Endothelial cell of umbilical vein (primary cell): ENCODE results near the gene LRP5. TPM values are rescaled to one million over a fixed set of nuclear protein-coding genes. Genes with fewer than 3 reads are reported as not detected.

Source experiments
- BruUV-seq: library from RNA; stranded (reverse); fragments of 400-500 nt; replicated peaks from 2 replicates; lab custom pipeline; 2021; lab: Mats Ljungman, UMichigan
- CTCF ChIA-PET: fragments of 300-600, 350-600 bp; sonication (Branson Sonifier 250); formaldehyde crosslinking; loops from one replicate; lab custom pipeline; 2021; ENCODE audit warnings: antibody characterized with exemption, inconsistent platforms; lab: Charles Lee
- POLR2A ChIA-PET: fragments of 300-600, 350-600 bp; sonication (Branson Sonifier 250); formaldehyde crosslinking; loops from one replicate; lab custom pipeline; 2021; ENCODE audit warnings: antibody characterized with exemption, inconsistent platforms; lab: Charles Lee
- DNase-seq: peaks from one replicate; pipeline ENCODE4 v3.0.0-alpha.2; 2011; ENCODE audit warnings: low read depth, low spot score
- FAIRE-seq: peaks from 2 replicates; lab custom pipeline; 2011; peaks lifted over from hg19 to GRCh38; lab: Jason Lieb, UNC
- H2AFZ ChIP-seq: 2 replicates; pipeline ENCODE4 v1.6.0; 2012; ENCODE audit warnings: low read depth, low read length, control low read depth, inconsistent platforms
- H3K27ac ChIP-seq: 2 replicates; pipeline ENCODE4 v1.5.1; 2011; ENCODE audit warnings: low read depth, mild to moderate bottlenecking, control low read depth, low read length, moderate library complexity; ENCODE audit not compliant: insufficient read depth
- H3K27me3 ChIP-seq, 2 experiments: 2 replicates each; pipeline versions ENCODE4 v1.6.0 to v1.6.1; 2011; ENCODE audit warnings: low read length in 2 of 2, mixed read lengths in 1 of 2; ENCODE audit not compliant: control insufficient read depth in 2 of 2, insufficient read depth in 2 of 2
- H3K36me3 ChIP-seq, 2 experiments: 2 replicates in 1 of 2; 3 replicates in 1 of 2; pipeline ENCODE4 v1.5.1; 2011; ENCODE audit warnings: low read length in 2 of 2, mild to moderate bottlenecking in 1 of 2, moderate library complexity in 1 of 2; ENCODE audit not compliant: control insufficient read depth in 2 of 2, insufficient read depth in 2 of 2; ENCODE audit errors: extremely low read depth in 1 of 2
- H3K4me1 ChIP-seq: 3 replicates; pipeline ENCODE4 v1.5.1; 2011; ENCODE audit warnings: mild to moderate bottlenecking, low read length; ENCODE audit not compliant: control insufficient read depth, insufficient read depth; ENCODE audit errors: extremely low read depth
- H3K4me2 ChIP-seq: 2 replicates; pipeline ENCODE4 v1.6.1; 2011; ENCODE audit warnings: low read length, control low read depth, mixed read lengths; ENCODE audit not compliant: insufficient read depth
- H3K4me3 ChIP-seq, 3 experiments: fragments of 200-600 bp in 1 of 3; sonication (generic), shearing (Covaris generic) in 1 of 3; replicated peaks in 1 of 3; 2 replicates each; pipeline ENCODE4 v1.5.1; 2011 to 2016; ENCODE audit warnings: control low read depth in 3 of 3, low read length in 3 of 3, mild to moderate bottlenecking in 2 of 3, inconsistent platforms in 1 of 3, low read depth in 1 of 3, moderate library complexity in 1 of 3; ENCODE audit not compliant: insufficient read depth in 1 of 3
- H3K79me2 ChIP-seq: 2 replicates; pipeline ENCODE4 v1.6.0; 2012; ENCODE audit warnings: low read length, inconsistent platforms; ENCODE audit not compliant: control insufficient read depth, insufficient read depth
- H3K9ac ChIP-seq: replicated peaks from 2 replicates; pipeline ENCODE3; 2011; ENCODE audit warnings: low read length, control low read depth; ENCODE audit not compliant: insufficient read depth; ENCODE audit errors: extremely low read depth
- H3K9me1 ChIP-seq: replicated peaks from 3 replicates; pipeline ENCODE4 v1.6.0; 2011; ENCODE audit warnings: mild to moderate bottlenecking, low read length; ENCODE audit not compliant: control insufficient read depth, insufficient read depth; ENCODE audit errors: extremely low read depth
- H3K9me3 ChIP-seq: replicated peaks from 2 replicates; pipeline ENCODE4 v1.5.1; 2012; ENCODE audit warnings: low read length, inconsistent platforms; ENCODE audit not compliant: control insufficient read depth, insufficient read depth
- H4K20me1 ChIP-seq: replicated peaks from 2 replicates; pipeline ENCODE3; 2011; ENCODE audit warnings: mild to moderate bottlenecking, low read length; ENCODE audit not compliant: control insufficient read depth, insufficient read depth; ENCODE audit errors: extremely low read depth
- CTCF ChIP-seq, 2 donors: IDR thresholded peaks; 1 replicate in 1 of 2; 2 replicates in 1 of 2; pipeline ENCODE4 v1.5.1; 2011; ENCODE audit warnings: low read length in 2 of 2, mild to moderate bottlenecking in 2 of 2, moderate library complexity in 2 of 2, control low read depth in 1 of 2, inconsistent platforms in 1 of 2, low read depth in 1 of 2; ENCODE audit not compliant: insufficient read depth in 1 of 2; ENCODE audit errors: extremely low read depth in 1 of 2
- EZH2 ChIP-seq: IDR thresholded peaks from 2 replicates; pipeline ENCODE4 v1.6.1; 2012; ENCODE audit warnings: borderline replicate concordance, low read depth, mild to moderate bottlenecking, moderate library complexity, low read length, inconsistent platforms; ENCODE audit not compliant: severe bottlenecking
- FOS ChIP-seq: IDR thresholded peaks from 2 replicates; pipeline ENCODE4 v1.6.1; 2011; ENCODE audit warnings: mild to moderate bottlenecking, low read length, moderate library complexity, borderline replicate concordance; ENCODE audit not compliant: insufficient read depth
- GATA2 ChIP-seq: IDR thresholded peaks from 2 replicates; pipeline ENCODE4 v1.7.0; 2011; ENCODE audit warnings: low read depth, mild to moderate bottlenecking, moderate library complexity, mixed read lengths, low read length; ENCODE audit not compliant: insufficient read length, insufficient read depth
- JUN ChIP-seq: IDR thresholded peaks from 2 replicates; pipeline ENCODE4 v1.6.1; 2011; ENCODE audit warnings: borderline replicate concordance, low read depth; ENCODE audit not compliant: insufficient read length, insufficient read depth
- MAX ChIP-seq: IDR thresholded peaks from 2 replicates; pipeline ENCODE4 v1.6.1; 2011; ENCODE audit not compliant: insufficient read depth, insufficient read length
- MYC ChIP-seq: IDR thresholded peaks from one replicate; pipeline ENCODE4 v1.6.1; 2011; ENCODE audit warnings: mild to moderate bottlenecking, low read depth, low read length
- POLR2A ChIP-seq: IDR thresholded peaks from 2 replicates; pipeline ENCODE4 v1.6.1; 2012; ENCODE audit warnings: low read depth, mild to moderate bottlenecking, control low read depth, low read length
- POLR2AphosphoS5 ChIP-seq: IDR thresholded peaks from 2 replicates; pipeline ENCODE4 v1.6.1; 2012; ENCODE audit warnings: low read depth, mild to moderate bottlenecking, control low read depth, low read length, moderate library complexity; ENCODE audit not compliant: insufficient read depth
- dilution Hi-C: fragments of 300-500 bp; cut with MboI; formaldehyde crosslinking; loops from one replicate; pipeline ENCODE4 v1.15.0; 2019; ENCODE audit warnings: low sequenced_read_pairs; ENCODE audit not compliant: extremely low pct_ligation_motif_present
- intact Hi-C: fragments of 100-400 bp; cut with micrococcal nuclease; formaldehyde crosslinking; loops from one replicate; pipeline ENCODE4 v1.10.0; 2022
- polyA plus RNA-seq, 4 experiments: library from polyadenylated mRNA; depleted of rRNA in 3 of 4; stranded (reverse) in 3 of 4; unstranded in 1 of 4; fragments of >200 nt; gene quantifications; 2 replicates each; pipeline versions ENCODE4 v1.2.1 to v1.2.3, GENCODE V29; 2011 to 2012; ENCODE audit warnings: missing spikeins in 1 of 4
- total RNA-seq: library from RNA; stranded (reverse); gene quantifications from 2 replicates; pipeline ENCODE4 v1.2.3, GENCODE V29; 2021

The LRP5 gene
- total and polyA plus RNA-seq, 2 donors (not counting 3 experiments of a cell fraction or from before 2014, with no cell fraction given): 35.1 to 51.8 TPM

DNA sequence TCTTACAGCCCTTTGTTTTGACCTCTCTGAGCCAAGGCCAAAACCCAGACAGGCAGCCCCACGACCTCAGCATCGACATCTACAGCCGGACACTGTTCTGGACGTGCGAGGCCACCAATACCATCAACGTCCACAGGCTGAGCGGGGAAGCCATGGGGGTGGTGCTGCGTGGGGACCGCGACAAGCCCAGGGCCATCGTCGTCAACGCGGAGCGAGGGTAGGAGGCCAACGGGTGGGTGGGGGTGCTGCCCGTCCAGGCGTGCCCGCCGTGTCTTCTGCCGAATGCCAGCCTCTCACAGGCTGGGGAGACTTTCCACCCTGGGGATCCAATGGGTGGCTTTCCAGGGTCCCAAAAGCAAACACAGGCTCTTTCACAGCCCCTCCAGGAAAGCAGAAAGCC lies 111.1 kb downstream of the LRP5 start:
- Histone ChIP-seq H3K36me3 (peaks cover 0 to 42% of the 10 kb centered on the region in 2 experiments), H3K27ac (no peak overlapping the region), H3K9me1 (no peaks in the 10 kb centered on the region), H3K4me2 (no peak overlapping the region), H3K4me3 (no peak overlapping the region), H3K9me3 (no peaks in the 10 kb centered on the region), H3K79me2 (no peaks in the 10 kb centered on the region), H3K4me1 (no peaks in the 10 kb centered on the region), H3K27me3 (no peaks in the 10 kb centered on the region), H2AFZ (no peak overlapping the region), H3K9ac (no peak overlapping the region), H4K20me1 (no peaks in the 10 kb centered on the region)
- TF ChIP-seq MAX (no peak), POLR2AphosphoS5 (no peak), EZH2 (no peak), POLR2A (no peak), GATA2 (no peak), JUN (no peak), CTCF (IDR thresholded peaks at IDR 0.05; ENCODE audit: extremely low read depth in 1 of 2, insufficient read depth in 1 of 2, low read depth in 1 of 2, low read length in 2 of 2) (no peak), FOS (no peak), MYC (no peak)
- FAIRE-seq (no peak), DNase-seq (no peak)
- CTCF ChIA-PET: interaction anchor here (1.2 to 1.5 kb wide), 2 partner anchors 11 to 14 kb away, joined by 3 read pairs; no protein-coding TSS in a partner anchor
- intact Hi-C loops (no loop called here), dilution Hi-C loops (no loop called here)
- POLR2A ChIA-PET: no interaction called here
- BruUV-seq: no TSS peak
